Measurements from ENCODE around the gene NPTX2. TPM values are rescaled to one million over a fixed set of nuclear protein-coding genes. Genes with fewer than 3 reads are reported as not detected.

NPTX2 gene
- total RNA-seq, 4 donors from 2014 or later: 4.1 to 5.5 (median 4.8) TPM

DNA sequence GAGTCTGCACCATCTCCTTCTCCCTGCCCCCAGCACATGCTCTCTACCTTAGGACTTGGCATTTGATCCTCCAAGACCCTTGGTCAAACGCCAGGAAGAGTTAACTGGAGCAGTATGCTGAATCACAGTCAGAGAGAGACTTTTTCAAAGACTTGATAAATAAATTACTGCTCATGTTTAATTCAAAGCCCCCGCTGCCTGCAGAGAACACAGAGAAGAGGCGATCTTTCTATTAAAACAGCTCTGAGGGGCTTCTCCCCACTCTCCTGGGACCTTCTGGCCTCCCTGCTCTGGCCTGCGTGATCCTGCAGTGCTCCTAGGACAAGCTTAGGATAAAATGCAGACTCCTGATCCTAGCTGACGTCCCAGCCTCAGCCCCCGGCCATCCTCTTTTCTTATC lies 47.8 kb downstream of the NPTX2 start:
- H3K27ac ChIP-seq: no peak overlapping the region
- no peaks in the 10 kb centered on the region for H3K27me3 ChIP-seq
- no peaks in the 10 kb centered on the region for H3K9me3 ChIP-seq
- intact Hi-C loops (cut with DNase I; ENCODE audit: low total_unique reads): no loop called here
- H3K4me1 ChIP-seq: no peaks in the 10 kb centered on the region
- no peak for DNase-seq
- no peaks in the 10 kb centered on the region for H3K36me3 ChIP-seq
- TF ChIP-seq POLR2A (IDR thresholded peaks at IDR 0.05): no peak
- TF ChIP-seq, protein P1, sequence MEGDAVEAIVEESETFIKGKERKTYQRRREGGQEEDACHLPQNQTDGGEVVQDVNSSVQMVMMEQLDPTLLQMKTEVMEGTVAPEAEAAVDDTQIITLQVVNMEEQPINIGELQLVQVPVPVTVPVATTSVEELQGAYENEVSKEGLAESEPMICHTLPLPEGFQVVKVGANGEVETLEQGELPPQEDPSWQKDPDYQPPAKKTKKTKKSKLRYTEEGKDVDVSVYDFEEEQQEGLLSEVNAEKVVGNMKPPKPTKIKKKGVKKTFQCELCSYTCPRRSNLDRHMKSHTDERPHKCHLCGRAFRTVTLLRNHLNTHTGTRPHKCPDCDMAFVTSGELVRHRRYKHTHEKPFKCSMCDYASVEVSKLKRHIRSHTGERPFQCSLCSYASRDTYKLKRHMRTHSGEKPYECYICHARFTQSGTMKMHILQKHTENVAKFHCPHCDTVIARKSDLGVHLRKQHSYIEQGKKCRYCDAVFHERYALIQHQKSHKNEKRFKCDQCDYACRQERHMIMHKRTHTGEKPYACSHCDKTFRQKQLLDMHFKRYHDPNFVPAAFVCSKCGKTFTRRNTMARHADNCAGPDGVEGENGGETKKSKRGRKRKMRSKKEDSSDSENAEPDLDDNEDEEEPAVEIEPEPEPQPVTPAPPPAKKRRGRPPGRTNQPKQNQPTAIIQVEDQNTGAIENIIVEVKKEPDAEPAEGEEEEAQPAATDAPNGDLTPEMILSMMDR (IDR thresholded peaks at IDR 0.05): no peak
- no peak overlapping the region for H3K4me3 ChIP-seq

DNA sequence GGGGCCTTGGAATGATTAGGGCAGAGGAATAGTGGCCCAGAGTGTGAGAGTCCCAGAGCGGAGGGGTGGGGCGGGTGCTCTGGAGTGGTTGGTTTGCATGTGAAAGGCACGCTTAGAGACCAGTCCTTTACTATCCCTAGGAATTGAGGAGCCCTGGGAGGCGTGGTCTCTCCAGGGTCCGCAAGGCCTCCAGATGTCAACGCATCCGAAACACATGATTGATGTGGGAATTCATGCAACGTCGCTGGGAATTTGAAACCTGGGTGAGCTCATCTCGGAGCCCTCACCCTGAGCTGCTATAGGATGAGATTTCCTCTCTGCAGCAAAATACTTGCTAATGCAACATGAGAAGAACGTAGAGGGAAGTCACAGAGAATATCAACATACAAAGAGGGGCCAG lies 51.2 kb downstream of the NPTX2 start:
- intact Hi-C loops (cut with DNase I; ENCODE audit: low total_unique reads): no loop called here
- no peak for DNase-seq
- Histone ChIP-seq H3K4me3 (no peak overlapping the region), H3K36me3 (no peaks in the 10 kb centered on the region), H3K27me3 (no peaks in the 10 kb centered on the region), H3K27ac (no peak overlapping the region), H3K4me1 (no peaks in the 10 kb centered on the region), H3K9me3 (no peaks in the 10 kb centered on the region)
- no peak for TF ChIP-seq POLR2A (IDR thresholded peaks at IDR 0.05)
- TF ChIP-seq, protein P1 (IDR thresholded peaks at IDR 0.05): no peak

DNA sequence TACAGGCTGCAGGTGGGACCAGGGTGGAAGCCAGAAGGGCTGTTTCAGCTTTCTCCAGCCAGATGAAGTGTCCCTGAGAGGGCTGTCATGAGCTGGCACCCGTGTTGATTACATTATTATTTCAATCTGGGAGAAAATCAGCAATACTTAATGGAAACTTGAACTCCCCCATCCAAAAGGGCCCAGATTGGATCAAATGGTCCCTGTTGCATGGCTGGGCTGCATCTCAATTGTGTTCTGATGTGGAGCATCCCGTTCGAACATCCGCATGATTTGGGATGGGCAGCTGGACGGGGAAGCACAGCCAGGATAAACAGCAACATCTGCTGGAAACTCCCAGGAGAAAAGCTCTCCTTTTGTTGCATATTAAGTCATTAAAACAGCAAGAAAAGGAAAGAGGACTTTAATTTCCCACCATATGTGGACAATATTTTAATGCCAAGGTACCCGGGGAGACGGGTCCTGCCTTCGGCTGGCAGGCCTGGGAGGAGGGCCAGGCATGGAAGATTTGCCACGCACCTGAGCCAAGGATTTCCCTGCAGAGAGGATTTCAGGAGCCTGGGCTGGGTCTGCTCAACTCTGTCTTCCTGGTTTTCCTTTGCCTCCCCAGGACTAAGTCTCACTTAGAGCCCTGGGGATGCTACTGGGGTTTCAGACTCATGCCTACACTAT lies 52.4 kb downstream of the NPTX2 start:
- Histone ChIP-seq H3K27me3 (no peaks in the 10 kb centered on the region), H3K27ac (no peak overlapping the region), H3K9me3 (no peaks in the 10 kb centered on the region), H3K36me3 (no peaks in the 10 kb centered on the region), H3K4me3 (no peak overlapping the region), H3K4me1 (no peaks in the 10 kb centered on the region)
- no peak for DNase-seq
- TF ChIP-seq POLR2A (IDR thresholded peaks at IDR 0.05): no peak
- TF ChIP-seq, protein P1 (IDR thresholded peaks at IDR 0.05): no peak
- intact Hi-C loops (cut with DNase I; ENCODE audit: low total_unique reads): no loop called here

DNA sequence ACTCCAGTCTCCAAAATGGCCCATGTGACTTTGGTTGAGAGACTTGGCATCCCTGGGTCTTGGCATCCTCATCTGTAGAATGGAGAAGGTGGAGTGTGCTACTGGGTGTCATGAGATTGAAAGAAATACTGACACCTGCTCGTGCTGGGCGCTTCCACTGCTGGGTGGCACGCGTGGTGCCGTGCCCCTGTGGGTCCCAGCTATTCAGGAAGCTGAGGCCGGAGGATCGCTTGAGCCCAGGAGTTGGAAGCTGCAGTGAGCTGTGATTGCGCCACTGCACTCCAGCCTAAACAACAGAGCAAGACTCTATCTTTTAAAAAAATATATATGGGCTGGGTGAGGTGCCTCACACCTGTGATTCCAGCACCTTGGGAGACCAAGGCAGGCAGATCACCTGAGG lies 53.1 kb downstream of the NPTX2 start:
- no peak for TF ChIP-seq POLR2A (IDR thresholded peaks at IDR 0.05)
- TF ChIP-seq, protein P1 (IDR thresholded peaks at IDR 0.05): no peak
- H3K27ac ChIP-seq: no peak overlapping the region
- H3K27me3 ChIP-seq: no peaks in the 10 kb centered on the region
- intact Hi-C loops (cut with DNase I; ENCODE audit: low total_unique reads): no loop called here
- no peaks in the 10 kb centered on the region for H3K4me1 ChIP-seq
- H3K36me3 ChIP-seq: no peaks in the 10 kb centered on the region
- no peak for DNase-seq
- no peaks in the 10 kb centered on the region for H3K9me3 ChIP-seq
- H3K4me3 ChIP-seq: no peak overlapping the region

DNA sequence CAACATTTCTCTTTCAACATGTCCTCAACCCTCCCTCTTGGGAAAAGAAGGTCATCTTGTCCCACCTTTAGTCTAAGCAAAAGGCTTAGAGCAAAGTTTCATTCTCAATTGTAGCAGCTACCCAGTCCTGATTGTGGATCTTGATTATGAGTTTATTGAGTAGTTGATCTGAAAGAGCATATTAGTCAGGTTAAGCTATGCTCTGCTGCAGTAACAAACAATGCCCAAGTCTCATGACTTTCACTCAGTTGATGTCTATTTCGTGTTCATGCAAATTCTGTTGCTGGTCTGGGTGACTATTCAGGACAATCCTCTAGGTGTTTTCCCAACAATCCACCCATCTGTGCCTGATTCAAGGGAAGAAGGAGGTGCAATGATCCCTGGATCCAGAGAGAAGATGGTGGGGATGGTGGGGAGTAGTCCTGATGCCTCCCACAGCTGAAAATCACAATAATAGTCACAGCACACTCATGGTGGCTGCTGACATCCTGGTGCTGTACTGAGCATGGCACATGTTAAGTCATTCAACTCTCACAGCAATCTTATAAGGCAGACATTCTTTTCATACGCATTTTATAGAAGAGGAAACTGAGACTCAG lies 54.7 kb downstream of the NPTX2 start:
- Histone ChIP-seq H3K27me3 (no peaks in the 10 kb centered on the region), H3K4me1 (no peaks in the 10 kb centered on the region), H3K36me3 (no peaks in the 10 kb centered on the region), H3K9me3 (no peaks in the 10 kb centered on the region), H3K4me3 (no peak overlapping the region), H3K27ac (no peak overlapping the region)
- DNase-seq: no peak
- TF ChIP-seq POLR2A (IDR thresholded peaks at IDR 0.05): no peak
- TF ChIP-seq, protein P1 (IDR thresholded peaks at IDR 0.05): no peak
- intact Hi-C loops (cut with DNase I; ENCODE audit: low total_unique reads): no loop called here
